ENCODE measurements around the gene RERG. TPM values are rescaled to one million over a fixed set of nuclear protein-coding genes. Genes with fewer than 3 reads are reported as not detected.

Gene RERG
- total and polyA plus RNA-seq, 4 donors, result 1.0 to 1.4 (median 1.1) TPM

DNA sequence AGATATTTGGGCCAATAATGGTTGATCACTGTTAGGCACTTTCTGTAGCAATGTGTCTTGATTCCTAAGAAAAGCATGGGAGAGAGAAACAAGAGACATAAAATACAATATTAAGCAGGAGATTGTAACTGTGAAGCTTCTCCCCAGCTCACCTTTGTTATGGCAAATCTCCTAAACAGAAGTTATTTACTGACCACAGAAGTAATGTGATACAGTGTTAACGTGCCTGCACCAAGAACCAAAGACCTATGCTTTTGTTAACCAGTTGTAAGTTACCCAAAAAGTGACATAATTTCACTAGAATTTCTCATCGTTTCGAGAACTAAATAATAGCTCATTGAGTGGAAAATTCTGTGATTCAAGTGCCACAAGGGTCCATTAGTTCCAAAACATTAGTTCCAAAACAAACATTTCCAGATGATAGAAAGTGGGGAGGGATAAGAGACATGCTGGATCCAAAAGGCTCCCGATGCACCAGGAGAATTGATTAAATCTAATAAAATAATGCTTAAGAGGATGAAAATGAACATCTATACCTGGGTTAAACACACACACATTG is 14.3 kb downstream of the RERG start:
- DNase-seq (ENCODE audit: low spot score), result no peak
- Histone ChIP-seq H3K4me3 (ENCODE audit: low read depth in 1 of 3, low read length in 3 of 3) (no peak overlapping the region), H3K4me1 (ENCODE audit: control insufficient read depth in 4 of 4, insufficient read depth in 4 of 4, low read length in 3 of 4) (no peaks in the 10 kb centered on the region), H3K27me3 (ENCODE audit: control insufficient read depth in 4 of 4, insufficient read depth in 4 of 4, low read length in 3 of 4) (peaks cover 0 to 10% (median 2%) of the 10 kb centered on the region in 4 donors), H3K27ac (ENCODE audit: low read depth in 1 of 2, low read length in 2 of 2) (no peak overlapping the region), H3K9me3 (ENCODE audit: control insufficient read depth in 4 of 4, low read length in 3 of 4) (no peaks in the 10 kb centered on the region), H3K9ac (ENCODE audit: low read depth in 1 of 2, low read length in 2 of 2) (no peak overlapping the region), H3K36me3 (ENCODE audit: control insufficient read depth in 4 of 4, insufficient read depth in 3 of 4, low read depth in 1 of 4, low read length in 3 of 4) (no peaks in the 10 kb centered on the region)
- 73% methylated on average over 4 of the region's 4 CpGs for WGBS
- no peak for TF ChIP-seq ZBTB33 (IDR thresholded peaks at IDR 0.05)
- no peak for TF ChIP-seq JUND (IDR thresholded peaks at IDR 0.05)
- TF ChIP-seq MAX (IDR thresholded peaks at IDR 0.05), result no peak
- TF ChIP-seq YY1 (IDR thresholded peaks at IDR 0.05), result no peak
- TF ChIP-seq ATF3 (IDR thresholded peaks at IDR 0.05), result no peak

DNA sequence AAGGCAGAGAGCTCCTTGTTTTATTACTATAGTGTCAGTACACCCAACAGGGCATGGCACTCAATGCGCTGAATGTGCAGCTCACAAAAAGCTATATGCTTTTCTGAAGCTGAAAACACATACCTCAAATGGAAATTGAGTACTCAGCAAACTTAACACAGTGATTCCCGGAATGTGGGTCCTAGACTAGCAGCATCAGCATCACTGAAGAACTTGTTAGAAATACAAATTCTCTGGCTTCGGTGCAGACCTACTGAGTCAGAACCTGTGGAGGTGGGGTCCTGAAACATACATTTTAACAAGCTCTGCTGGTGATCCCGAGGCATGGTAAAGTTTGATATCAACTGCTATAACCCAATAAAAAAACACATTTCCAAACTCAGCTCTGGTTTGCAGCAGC is 14.9 kb downstream of the RERG start:
- no peak for TF ChIP-seq RXRA (IDR thresholded peaks at IDR 0.05)
- no peak for TF ChIP-seq SP1 (IDR thresholded peaks at IDR 0.05)
- no peak for TF ChIP-seq YY1 (IDR thresholded peaks at IDR 0.05)
- no peak for TF ChIP-seq ATF3 (IDR thresholded peaks at IDR 0.05)
- no peak for TF ChIP-seq ZBTB33 (IDR thresholded peaks at IDR 0.05)
- TF ChIP-seq FOXA2 (IDR thresholded peaks at IDR 0.05), result no peak
- no peak for TF ChIP-seq HNF4G (IDR thresholded peaks at IDR 0.05)
- TF ChIP-seq EGR1 (IDR thresholded peaks at IDR 0.05; ENCODE audit: low read depth in 2 of 2), result no peak
- TF ChIP-seq NR2F2 (IDR thresholded peaks at IDR 0.05), result no peak
- TF ChIP-seq GABPA (IDR thresholded peaks at IDR 0.05 in 1 of 2, conservative IDR thresholded peaks at IDR 0.05 in 1 of 2), result no peak
- TF ChIP-seq, protein P1, sequence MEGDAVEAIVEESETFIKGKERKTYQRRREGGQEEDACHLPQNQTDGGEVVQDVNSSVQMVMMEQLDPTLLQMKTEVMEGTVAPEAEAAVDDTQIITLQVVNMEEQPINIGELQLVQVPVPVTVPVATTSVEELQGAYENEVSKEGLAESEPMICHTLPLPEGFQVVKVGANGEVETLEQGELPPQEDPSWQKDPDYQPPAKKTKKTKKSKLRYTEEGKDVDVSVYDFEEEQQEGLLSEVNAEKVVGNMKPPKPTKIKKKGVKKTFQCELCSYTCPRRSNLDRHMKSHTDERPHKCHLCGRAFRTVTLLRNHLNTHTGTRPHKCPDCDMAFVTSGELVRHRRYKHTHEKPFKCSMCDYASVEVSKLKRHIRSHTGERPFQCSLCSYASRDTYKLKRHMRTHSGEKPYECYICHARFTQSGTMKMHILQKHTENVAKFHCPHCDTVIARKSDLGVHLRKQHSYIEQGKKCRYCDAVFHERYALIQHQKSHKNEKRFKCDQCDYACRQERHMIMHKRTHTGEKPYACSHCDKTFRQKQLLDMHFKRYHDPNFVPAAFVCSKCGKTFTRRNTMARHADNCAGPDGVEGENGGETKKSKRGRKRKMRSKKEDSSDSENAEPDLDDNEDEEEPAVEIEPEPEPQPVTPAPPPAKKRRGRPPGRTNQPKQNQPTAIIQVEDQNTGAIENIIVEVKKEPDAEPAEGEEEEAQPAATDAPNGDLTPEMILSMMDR (IDR thresholded peaks at IDR 0.05; ENCODE audit: low read depth, low read length, missing input control), result no peak
- TF ChIP-seq TAF1 (conservative IDR thresholded peaks at IDR 0.05), result no peak
- no peak for TF ChIP-seq JUND (IDR thresholded peaks at IDR 0.05)
- no peak for TF ChIP-seq RAD21 (IDR thresholded peaks at IDR 0.05)
- Histone ChIP-seq H3K27me3 (ENCODE audit: control insufficient read depth in 4 of 4, insufficient read depth in 4 of 4, low read length in 3 of 4) (peaks cover 0 to 8% (median 2%) of the 10 kb centered on the region in 4 donors), H3K36me3 (ENCODE audit: control insufficient read depth in 4 of 4, insufficient read depth in 3 of 4, low read depth in 1 of 4, low read length in 3 of 4) (no peaks in the 10 kb centered on the region), H3K27ac (ENCODE audit: low read depth in 1 of 2, low read length in 2 of 2) (peak overlapping the region in 1 of 2 donors; percentile 12), H3K4me1 (ENCODE audit: control insufficient read depth in 4 of 4, insufficient read depth in 4 of 4, low read length in 3 of 4) (no peaks in the 10 kb centered on the region), H3K9ac (ENCODE audit: low read depth in 1 of 2, low read length in 2 of 2) (no peak overlapping the region), H3K4me3 (ENCODE audit: low read depth in 1 of 3, low read length in 3 of 3) (no peak overlapping the region), H3K9me3 (ENCODE audit: control insufficient read depth in 4 of 4, low read length in 3 of 4) (no peaks in the 10 kb centered on the region)
- DNase-seq (ENCODE audit: low spot score), result no peak
- 68% methylated on average over 4 of the region's 4 CpGs for WGBS
